ENCODE measurements around the gene MDK. TPM values are rescaled to one million over a fixed set of nuclear protein-coding genes. Genes with fewer than 3 reads are reported as not detected.

MDK gene
- total RNA-seq, 4 donors from 2014 or later: 5.4 to 62.6 (median 22.5) TPM

DNA sequence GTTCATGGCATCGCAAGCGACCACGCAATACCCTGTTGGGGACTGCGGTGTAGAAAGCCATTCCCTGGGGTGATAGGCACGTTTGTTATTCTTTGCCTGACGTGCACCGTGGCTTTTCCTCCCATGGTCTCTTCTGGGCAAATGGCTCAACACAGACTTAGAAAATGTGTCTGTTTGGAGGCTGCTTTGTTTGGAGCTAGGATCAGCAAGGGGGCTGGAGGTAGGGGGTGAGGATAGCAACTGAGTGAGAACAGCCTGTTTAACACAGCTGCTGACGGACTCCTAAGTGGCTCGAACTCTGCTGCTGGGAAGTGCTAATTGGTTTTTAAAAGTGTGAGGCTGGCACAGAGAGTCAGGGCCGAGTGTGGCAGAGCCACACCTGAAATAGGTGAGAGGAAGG is 26.2 kb downstream of the MDK start:
- intact Hi-C loops (cut with DNase I): no loop called here
- TF ChIP-seq, protein P1, sequence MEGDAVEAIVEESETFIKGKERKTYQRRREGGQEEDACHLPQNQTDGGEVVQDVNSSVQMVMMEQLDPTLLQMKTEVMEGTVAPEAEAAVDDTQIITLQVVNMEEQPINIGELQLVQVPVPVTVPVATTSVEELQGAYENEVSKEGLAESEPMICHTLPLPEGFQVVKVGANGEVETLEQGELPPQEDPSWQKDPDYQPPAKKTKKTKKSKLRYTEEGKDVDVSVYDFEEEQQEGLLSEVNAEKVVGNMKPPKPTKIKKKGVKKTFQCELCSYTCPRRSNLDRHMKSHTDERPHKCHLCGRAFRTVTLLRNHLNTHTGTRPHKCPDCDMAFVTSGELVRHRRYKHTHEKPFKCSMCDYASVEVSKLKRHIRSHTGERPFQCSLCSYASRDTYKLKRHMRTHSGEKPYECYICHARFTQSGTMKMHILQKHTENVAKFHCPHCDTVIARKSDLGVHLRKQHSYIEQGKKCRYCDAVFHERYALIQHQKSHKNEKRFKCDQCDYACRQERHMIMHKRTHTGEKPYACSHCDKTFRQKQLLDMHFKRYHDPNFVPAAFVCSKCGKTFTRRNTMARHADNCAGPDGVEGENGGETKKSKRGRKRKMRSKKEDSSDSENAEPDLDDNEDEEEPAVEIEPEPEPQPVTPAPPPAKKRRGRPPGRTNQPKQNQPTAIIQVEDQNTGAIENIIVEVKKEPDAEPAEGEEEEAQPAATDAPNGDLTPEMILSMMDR (IDR thresholded peaks at IDR 0.05): no peak
- no peak for TF ChIP-seq POLR2A (IDR thresholded peaks at IDR 0.05)
- no peak overlapping the region for H3K4me3 ChIP-seq
- H3K27ac ChIP-seq: no peak overlapping the region
- H3K27me3 ChIP-seq: no peaks in the 10 kb centered on the region
- H3K4me1 ChIP-seq: no peaks in the 10 kb centered on the region
- peaks cover 19 to 100% (median 36%) of the 10 kb centered on the region in 3 donors for H3K36me3 ChIP-seq
- 75 to 88% methylated on average over 9 to 10 of the region's 10 CpGs for WGBS, 2 donors
- no peak for DNase-seq
- no peaks in the 10 kb centered on the region for H3K9me3 ChIP-seq

DNA sequence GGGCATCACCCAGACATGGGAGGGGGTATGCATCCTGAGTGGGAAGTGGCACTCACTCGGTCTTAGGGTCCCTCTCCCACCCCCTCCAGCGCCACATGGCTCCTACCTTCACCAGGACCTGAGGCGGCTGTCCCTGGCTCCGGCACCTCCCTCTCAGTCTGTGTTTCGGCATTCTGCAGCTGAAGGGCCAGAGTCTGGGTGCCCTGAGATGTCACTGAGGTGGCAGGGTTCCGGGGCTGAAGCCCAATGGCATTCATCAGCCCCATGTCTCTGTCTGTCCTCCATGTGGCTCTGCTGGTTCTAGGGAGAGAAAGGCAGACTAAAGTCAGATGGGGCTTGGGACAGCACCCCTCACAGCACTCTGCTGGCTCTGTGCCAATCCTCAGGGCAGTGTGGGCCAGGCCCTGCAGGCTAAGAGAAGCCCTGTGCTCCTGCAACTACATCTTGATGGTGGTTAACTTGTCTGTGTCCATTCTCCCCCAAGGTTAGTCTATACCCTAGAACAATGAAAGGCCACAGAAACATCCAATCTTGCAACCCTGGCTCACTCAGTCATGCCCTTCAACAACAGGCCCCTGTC is 27.0 kb downstream of the MDK start:
- H3K27me3 ChIP-seq: no peaks in the 10 kb centered on the region
- H3K27ac ChIP-seq: no peak overlapping the region
- peaks cover 19 to 100% (median 36%) of the 10 kb centered on the region in 3 donors for H3K36me3 ChIP-seq
- WGBS, 2 donors: 83% methylated on average over 1 of the region's 6 CpGs; no CpG with 5 or more reads in 1 of the 2 donors
- intact Hi-C loops (cut with DNase I): no loop called here
- no peak for TF ChIP-seq POLR2A (IDR thresholded peaks at IDR 0.05)
- TF ChIP-seq, protein P1 (IDR thresholded peaks at IDR 0.05): no peak
- DNase-seq: no peak
- no peaks in the 10 kb centered on the region for H3K9me3 ChIP-seq
- H3K4me1 ChIP-seq: no peaks in the 10 kb centered on the region
- H3K4me3 ChIP-seq: no peak overlapping the region

DNA sequence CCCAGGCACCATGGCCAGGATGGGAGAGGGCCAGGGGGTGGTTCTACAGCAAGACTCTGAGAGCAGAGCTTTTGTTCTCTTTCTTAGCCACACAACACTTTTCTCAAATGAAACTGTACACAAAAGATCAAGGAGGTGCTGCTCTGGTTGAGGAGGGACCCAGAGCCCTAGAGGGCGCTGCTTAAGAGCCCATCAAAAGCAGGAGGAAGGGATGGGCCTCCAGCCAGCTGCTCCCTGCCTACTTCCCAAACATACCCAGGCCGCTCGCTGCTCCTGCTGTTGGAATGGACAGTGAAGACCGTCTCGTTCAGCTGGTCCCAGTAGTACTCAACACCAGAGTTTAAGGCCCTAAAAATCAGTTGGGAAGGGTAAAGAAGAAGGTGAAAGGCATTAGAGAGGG is 28.6 kb downstream of the MDK start:
- TF ChIP-seq, protein P1 (IDR thresholded peaks at IDR 0.05): no peak
- TF ChIP-seq POLR2A (IDR thresholded peaks at IDR 0.05): no peak
- Histone ChIP-seq H3K27ac (no peak overlapping the region), H3K9me3 (no peaks in the 10 kb centered on the region), H3K4me3 (no peak overlapping the region), H3K36me3 (peaks cover 29 to 100% (median 32%) of the 10 kb centered on the region in 3 donors), H3K4me1 (no peaks in the 10 kb centered on the region), H3K27me3 (no peaks in the 10 kb centered on the region)
- WGBS, 2 donors: 85% methylated on average over 5 of the region's 5 CpGs; no CpG with 5 or more reads in 1 of the 2 donors
- no peak for DNase-seq
- intact Hi-C loops (cut with DNase I): no loop called here

DNA sequence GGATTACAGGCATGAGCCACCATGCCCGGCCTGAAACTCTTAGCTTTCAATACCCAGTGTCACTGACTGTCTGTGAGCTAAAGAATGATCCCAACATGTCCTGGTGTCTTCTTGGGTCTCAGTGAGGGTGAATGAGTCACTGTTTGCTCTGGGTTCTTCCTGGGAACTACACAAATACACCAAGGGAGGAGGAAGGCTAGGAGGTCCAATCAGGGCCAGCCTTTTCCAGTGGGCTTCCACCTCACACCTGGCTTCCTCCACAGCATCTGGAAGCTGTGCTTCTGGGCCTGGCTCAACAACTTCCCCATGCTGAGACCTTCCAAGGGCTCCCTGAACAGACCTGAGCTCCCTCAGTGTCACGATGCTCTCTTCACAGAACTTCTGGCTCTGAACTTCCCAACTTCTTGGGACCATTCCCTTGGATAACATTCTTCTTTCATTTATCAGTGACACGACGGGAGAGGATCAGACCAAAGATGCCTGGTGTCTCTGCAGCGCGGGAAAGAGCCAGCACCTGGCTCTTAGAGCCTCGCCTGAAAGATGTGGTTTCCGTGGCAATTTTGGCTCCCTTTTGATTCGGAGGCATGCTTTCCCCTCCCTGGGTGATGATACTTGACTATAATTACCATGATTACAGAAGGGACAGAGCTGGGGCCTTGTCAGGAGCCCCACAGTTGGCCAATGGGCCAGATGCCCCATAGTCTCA is 32.4 kb downstream of the MDK start:
- Histone ChIP-seq H3K4me3 (no peak overlapping the region), H3K27me3 (no peaks in the 10 kb centered on the region), H3K36me3 (peaks cover 13 to 95% (median 26%) of the 10 kb centered on the region in 3 donors), H3K9me3 (no peaks in the 10 kb centered on the region), H3K27ac (no peak overlapping the region), H3K4me1 (no peaks in the 10 kb centered on the region)
- TF ChIP-seq, protein P1 (IDR thresholded peaks at IDR 0.05): no peak
- no peak for DNase-seq
- intact Hi-C loops (cut with DNase I): no loop called here
- 90 to 98% methylated on average over 7 to 8 of the region's 9 CpGs for WGBS, 2 donors

DNA sequence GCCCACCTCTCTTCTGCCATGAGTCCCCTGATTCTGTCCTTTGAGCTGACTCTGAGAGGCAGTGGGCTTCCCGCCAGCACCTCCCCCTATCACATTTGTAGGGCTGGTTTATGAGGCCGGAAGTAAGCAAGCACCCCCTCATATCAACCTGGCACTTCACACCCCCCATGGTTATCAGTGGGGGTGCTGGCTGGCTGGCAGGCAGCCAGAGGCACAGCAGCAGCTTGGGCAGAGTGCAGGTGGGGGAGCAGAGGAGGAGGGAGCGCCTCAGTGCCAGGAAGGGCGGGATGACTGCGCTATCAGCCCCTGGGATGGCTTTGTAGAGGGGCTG is 33.0 kb downstream of the MDK start:
- WGBS, 2 donors: 95 to 100% methylated on average over 3 of the region's 5 CpGs
- TF ChIP-seq, protein P1 (IDR thresholded peaks at IDR 0.05): no peak
- TF ChIP-seq POLR2A (IDR thresholded peaks at IDR 0.05): no peak
- H3K36me3 ChIP-seq: peaks cover 13 to 91% (median 22%) of the 10 kb centered on the region in 3 donors

More for the DNA sequence above, 33.0 kb downstream of the MDK start:
- intact Hi-C loops (cut with DNase I): no loop called here
- no peak overlapping the region for H3K4me3 ChIP-seq
- H3K27me3 ChIP-seq: no peaks in the 10 kb centered on the region
- DNase-seq: no peak
- H3K4me1 ChIP-seq: no peaks in the 10 kb centered on the region
- no peak overlapping the region for H3K27ac ChIP-seq
- H3K9me3 ChIP-seq: no peaks in the 10 kb centered on the region
